ENCODE data around the gene LST1.

GRCh38 chr6:31538805-31539400 is 47.2 kb upstream of the LST1 start:
- no peak for TF ChIP-seq CTCF (conservative IDR thresholded peaks at IDR 0.05; ENCODE audit: low read depth, low read length)
- no peak for TF ChIP-seq EZH2 (IDR thresholded peaks at IDR 0.05; ENCODE audit: low read length, unreplicated experiment)

Measured in PC-3 (cell line).